Left renal pelvis (tissue), 4 donors: ENCODE data around the gene RIGI. TPM values are rescaled to one million over a fixed set of nuclear protein-coding genes. Genes with fewer than 3 reads are reported as not detected.
A peak's percentile ranks its signal among the peaks of the same experiment; 100 is the strongest.
"Not testable (repeated sequence)": the region's sequence is repeated elsewhere in the genome, so short reads cannot be mapped to it uniquely, and the experiment has no call there.

Experiments
- DNase-seq, 4 donors: peaks; one replicate each; pipeline ENCODE4 v3.0.0-alpha.2; 2013; ENCODE audit warnings: low read depth in 4 of 4, low spot score in 3 of 4
- polyA plus RNA-seq, 4 donors: library from polyadenylated mRNA; unstranded; fragments of 120-200 nt; gene quantifications; one replicate each; pipeline ENCODE4 v1.2.1, GENCODE V29; 2013; ENCODE audit not compliant: insufficient read length in 4 of 4

RIGI gene
- polyA plus RNA-seq = 10 to 100 TPM in 3 of 4 donors, 1 to 10 TPM in 1; 9.2 to 14.3 (median 11.9) TPM

- DNase-seq = peak; percentile 75 to 87 (median 84)
These were observed at the start of gene RIGI for GRCh38 chr9:32526041-32526706. TSS of gene RIGI (minus strand) at chr9:32526196. CDS start at chr9:32526166, 30 bp downstream.

GRCh38 chr9:32574858-32575257 lies 48.9 kb upstream of the RIGI start:
- DNase-seq = no peak

GRCh38 chr9:32573821-32574220 lies 47.8 kb upstream of the RIGI start:
- no peak for DNase-seq

GRCh38 chr9:32572900-32573523 lies 47.0 kb upstream of the RIGI start, which contains the start of gene NDUFB6:
TSS of gene NDUFB6 (minus strand) at chr9:32573159. CDS start at chr9:32573060, 99 bp downstream.
- DNase-seq = peak; percentile 87 to 91 (median 88)

- peak in 3 of 4 donors; percentile 41 to 43 (median 42) for DNase-seq
These were observed 46.2 kb upstream of the RIGI start for GRCh38 chr9:32571969-32572899.

- no peak for DNase-seq
These were observed 44.3 kb upstream of the RIGI start for GRCh38 chr9:32570262-32570661.

GRCh38 chr9:32566770-32567169 lies 40.8 kb upstream of the RIGI start:
- no peak for DNase-seq

- no peak for DNase-seq
These were observed 40.0 kb upstream of the RIGI start for GRCh38 chr9:32565967-32566366.

GRCh38 chr9:32558408-32558934 lies 32.5 kb upstream of the RIGI start:
- DNase-seq = no peak

- no peak for DNase-seq
These were observed 28.6 kb upstream of the RIGI start for GRCh38 chr9:32554591-32554990.

GRCh38 chr9:32554107-32554506 lies 28.1 kb upstream of the RIGI start:
- DNase-seq = no peak

GRCh38 chr9:32552172-32552872 lies 26.3 kb upstream of the RIGI start, which contains the start of the genes SMIM27 and TOPORS:
TSS of gene SMIM27 (plus strand) at chr9:32552327. CDS start at chr9:32552435, 108 bp downstream.
TSS of gene TOPORS (minus strand) at chr9:32552586. CDS start at chr9:32552436, 150 bp downstream.
- DNase-seq = peak; percentile 84 to 87 (median 86)

GRCh38 chr9:32551276-32552051 lies 25.5 kb upstream of the RIGI start:
- DNase-seq = peak; percentile 18 to 30 (median 24)

GRCh38 chr9:32550562-32551275 lies 24.7 kb upstream of the RIGI start:
- peak; percentile 86 to 93 (median 91) for DNase-seq

- DNase-seq = peak; percentile 16 to 47 (median 18)
These were observed 24.2 kb upstream of the RIGI start for GRCh38 chr9:32550150-32550561.

GRCh38 chr9:32548213-32548612 lies 22.2 kb upstream of the RIGI start:
- DNase-seq = not testable (repeated sequence)

GRCh38 chr9:32545884-32546283 lies 19.9 kb upstream of the RIGI start:
- DNase-seq = no peak

GRCh38 chr9:32543047-32543446 lies 17.1 kb upstream of the RIGI start:
- no peak for DNase-seq
